ENCODE measurements around the gene TAP1.

TAP1 gene, protein sequence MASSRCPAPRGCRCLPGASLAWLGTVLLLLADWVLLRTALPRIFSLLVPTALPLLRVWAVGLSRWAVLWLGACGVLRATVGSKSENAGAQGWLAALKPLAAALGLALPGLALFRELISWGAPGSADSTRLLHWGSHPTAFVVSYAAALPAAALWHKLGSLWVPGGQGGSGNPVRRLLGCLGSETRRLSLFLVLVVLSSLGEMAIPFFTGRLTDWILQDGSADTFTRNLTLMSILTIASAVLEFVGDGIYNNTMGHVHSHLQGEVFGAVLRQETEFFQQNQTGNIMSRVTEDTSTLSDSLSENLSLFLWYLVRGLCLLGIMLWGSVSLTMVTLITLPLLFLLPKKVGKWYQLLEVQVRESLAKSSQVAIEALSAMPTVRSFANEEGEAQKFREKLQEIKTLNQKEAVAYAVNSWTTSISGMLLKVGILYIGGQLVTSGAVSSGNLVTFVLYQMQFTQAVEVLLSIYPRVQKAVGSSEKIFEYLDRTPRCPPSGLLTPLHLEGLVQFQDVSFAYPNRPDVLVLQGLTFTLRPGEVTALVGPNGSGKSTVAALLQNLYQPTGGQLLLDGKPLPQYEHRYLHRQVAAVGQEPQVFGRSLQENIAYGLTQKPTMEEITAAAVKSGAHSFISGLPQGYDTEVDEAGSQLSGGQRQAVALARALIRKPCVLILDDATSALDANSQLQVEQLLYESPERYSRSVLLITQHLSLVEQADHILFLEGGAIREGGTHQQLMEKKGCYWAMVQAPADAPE

DNA sequence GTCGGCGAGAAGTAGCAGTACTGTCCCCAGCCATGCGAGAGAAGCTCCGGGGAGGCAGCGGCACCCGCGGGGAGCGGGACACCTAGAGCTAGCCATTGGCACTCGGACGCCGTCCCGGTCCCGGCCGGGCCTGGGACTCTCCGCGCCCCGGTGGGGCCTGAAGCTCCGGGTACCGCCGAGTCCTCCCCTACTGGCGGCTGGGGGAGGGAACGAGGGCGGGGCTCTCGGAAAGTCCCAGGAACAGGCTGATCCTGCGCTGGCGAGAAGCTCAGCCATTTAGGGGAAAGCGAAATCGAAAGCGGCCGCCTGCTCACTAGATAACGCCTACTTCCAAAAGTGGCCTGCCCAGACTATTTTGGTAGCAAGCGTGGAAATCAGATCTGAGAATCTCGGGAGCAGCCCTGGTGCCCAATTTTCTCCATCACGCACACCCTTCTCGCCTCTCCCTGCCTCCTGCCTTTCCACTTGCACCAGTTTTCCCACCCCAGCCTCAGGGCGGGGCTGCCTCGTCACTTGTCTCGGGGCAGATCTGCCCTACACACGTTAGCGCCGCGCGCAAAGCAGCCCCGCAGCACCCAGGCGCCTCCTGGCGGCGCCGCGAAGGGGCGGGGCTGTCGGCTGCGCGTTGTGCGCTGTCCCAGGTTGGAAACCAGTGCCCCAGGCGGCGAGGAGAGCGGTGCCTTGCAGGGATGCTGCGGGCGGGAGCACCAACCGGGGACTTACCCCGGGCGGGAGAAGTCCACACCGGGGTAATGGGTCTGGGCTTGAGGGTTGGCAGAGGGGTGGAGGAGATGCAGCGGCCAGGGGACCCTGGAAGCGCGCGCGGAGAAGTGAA is at the start of gene TAP1, which contains the start of gene PSMB9:
TSS of gene TAP1 (minus strand) at position 164 of the 835 bp plus-strand sequence. CDS start at position 96, 68 bp downstream.
TSS of gene PSMB9 (plus strand) at position 652 of the 835 bp plus-strand sequence. CDS start at position 690, 38 bp downstream.
- H3K4me3 ChIP-seq (ENCODE audit: control insufficient read depth, low read depth, low read length), result peak within 1 kb of the TSS; percentile 85
- DNase-seq (ENCODE audit: low read depth), result peak; percentile 88
- TF ChIP-seq, protein P1, sequence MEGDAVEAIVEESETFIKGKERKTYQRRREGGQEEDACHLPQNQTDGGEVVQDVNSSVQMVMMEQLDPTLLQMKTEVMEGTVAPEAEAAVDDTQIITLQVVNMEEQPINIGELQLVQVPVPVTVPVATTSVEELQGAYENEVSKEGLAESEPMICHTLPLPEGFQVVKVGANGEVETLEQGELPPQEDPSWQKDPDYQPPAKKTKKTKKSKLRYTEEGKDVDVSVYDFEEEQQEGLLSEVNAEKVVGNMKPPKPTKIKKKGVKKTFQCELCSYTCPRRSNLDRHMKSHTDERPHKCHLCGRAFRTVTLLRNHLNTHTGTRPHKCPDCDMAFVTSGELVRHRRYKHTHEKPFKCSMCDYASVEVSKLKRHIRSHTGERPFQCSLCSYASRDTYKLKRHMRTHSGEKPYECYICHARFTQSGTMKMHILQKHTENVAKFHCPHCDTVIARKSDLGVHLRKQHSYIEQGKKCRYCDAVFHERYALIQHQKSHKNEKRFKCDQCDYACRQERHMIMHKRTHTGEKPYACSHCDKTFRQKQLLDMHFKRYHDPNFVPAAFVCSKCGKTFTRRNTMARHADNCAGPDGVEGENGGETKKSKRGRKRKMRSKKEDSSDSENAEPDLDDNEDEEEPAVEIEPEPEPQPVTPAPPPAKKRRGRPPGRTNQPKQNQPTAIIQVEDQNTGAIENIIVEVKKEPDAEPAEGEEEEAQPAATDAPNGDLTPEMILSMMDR (conservative IDR thresholded peaks at IDR 0.05; ENCODE audit: control insufficient read depth, insufficient read depth, low read depth, low read length), result peak; percentile 48

DNA sequence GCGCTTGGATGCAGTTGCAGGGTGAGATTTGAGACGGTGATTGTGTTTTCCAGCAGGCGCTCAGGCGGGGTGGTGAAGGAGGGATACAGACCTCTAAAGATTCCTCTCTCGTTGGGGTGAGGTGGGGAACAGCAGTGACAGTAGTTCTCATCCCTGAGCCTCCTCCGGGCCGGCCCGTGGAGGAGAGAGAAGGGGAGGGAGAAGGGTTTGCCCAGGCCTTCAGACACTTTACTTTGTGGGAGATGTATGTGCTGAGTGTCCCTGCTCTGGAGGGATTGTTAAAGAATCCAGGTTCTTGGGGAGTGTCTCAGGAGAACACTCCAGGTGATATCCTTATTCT is 41.5 kb upstream of the TAP1 start:
- H3K4me3 ChIP-seq (ENCODE audit: control insufficient read depth, low read depth, low read length), result peak overlapping the region; percentile 86
- DNase-seq (ENCODE audit: low read depth), result no peak
- TF ChIP-seq, protein P1 (conservative IDR thresholded peaks at IDR 0.05; ENCODE audit: control insufficient read depth, insufficient read depth, low read depth, low read length), result no peak

DNA sequence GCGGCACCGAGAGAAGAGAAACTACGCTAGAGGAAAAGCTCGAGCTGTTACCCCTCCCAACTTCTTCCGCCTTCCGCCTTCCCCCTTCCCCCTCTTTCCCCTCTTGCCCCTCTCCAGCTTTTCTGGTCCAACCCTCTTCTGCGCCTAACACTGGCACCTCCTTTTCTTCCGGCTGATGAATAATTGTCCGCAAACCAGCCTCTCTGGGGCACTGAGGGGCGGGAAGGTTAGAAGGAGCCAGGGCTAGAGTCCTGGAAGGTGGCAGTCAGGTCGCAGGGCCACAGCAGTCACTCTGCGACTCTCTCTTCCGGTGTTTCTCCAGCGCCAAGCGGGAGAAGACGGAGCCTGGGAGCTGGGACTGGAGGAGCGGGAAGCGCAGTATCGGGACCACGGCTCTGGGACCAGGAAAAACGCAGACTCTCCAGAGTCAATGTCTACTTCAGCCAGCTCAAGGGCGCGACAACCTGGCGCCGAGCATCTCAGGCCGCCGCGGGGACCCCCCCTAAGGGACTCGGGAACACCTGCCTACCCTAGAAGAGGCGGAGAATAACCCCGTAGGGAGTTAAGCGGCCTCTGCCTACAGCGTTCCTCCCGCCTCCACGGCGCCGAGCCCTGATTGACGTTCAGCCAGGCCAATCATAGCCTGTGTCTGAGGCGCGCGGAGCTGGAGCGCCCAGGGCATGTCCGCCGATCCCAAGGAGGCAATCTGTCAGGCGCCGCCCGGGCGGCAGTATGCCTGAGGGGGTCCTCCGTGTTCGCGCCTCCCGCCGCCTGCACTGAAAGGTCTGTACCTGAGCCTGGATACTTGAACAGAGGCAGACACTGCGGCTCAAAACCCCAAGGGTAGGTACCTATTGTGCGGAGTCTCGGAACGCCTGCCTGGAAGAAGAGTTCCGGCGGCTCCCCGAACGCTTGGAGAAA is 40.8 kb upstream of the TAP1 start:
- H3K4me3 ChIP-seq (ENCODE audit: control insufficient read depth, low read depth, low read length), result peak overlapping the region; percentile 86
- DNase-seq (ENCODE audit: low read depth), result peak; percentile 87
- TF ChIP-seq, protein P1 (conservative IDR thresholded peaks at IDR 0.05; ENCODE audit: control insufficient read depth, insufficient read depth, low read depth, low read length), result no peak

DNA sequence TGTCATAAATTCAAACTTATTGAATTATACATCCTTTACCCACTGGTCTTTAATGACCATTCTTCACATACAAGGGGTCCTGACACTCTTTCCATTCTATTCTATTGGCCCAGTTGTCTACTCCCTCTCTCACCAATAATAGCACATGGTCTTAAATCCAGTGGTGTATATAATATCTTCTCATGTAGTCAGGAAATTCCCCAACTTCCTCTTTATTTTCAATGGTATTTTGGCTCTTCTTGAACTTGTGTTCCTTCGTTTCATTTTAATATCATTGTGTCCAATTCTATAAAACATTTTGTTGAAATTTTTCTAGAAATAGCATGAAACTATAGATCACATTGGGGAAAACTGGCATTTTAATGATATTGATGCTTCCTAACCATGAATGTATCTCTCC is 37.3 kb upstream of the TAP1 start:
- TF ChIP-seq, protein P1 (conservative IDR thresholded peaks at IDR 0.05; ENCODE audit: control insufficient read depth, insufficient read depth, low read depth, low read length), result no peak
- DNase-seq (ENCODE audit: low read depth), result no peak
- H3K4me3 ChIP-seq (ENCODE audit: control insufficient read depth, low read depth, low read length), result no peak overlapping the region

DNA sequence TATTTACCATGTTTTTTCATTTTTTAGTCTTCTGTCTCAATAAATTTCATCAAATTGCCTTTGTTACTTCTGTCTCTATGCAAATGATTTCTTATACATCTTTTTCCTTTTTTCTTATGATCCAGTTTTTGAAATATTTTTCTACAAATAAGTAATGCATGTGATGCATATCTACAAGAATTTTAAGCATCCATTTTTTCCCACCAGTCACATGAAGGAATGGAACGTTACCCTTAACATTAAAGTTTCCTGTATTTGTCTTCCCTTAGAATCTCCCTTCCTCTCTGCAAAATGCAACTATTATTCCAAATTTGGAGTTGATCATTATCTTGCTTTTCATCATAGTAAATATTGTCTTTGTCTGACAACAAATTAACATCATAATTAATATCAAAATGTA is 36.0 kb upstream of the TAP1 start:
- TF ChIP-seq, protein P1 (conservative IDR thresholded peaks at IDR 0.05; ENCODE audit: control insufficient read depth, insufficient read depth, low read depth, low read length), result no peak
- DNase-seq (ENCODE audit: low read depth), result no peak
- no peak overlapping the region for H3K4me3 ChIP-seq (ENCODE audit: control insufficient read depth, low read depth, low read length)
